Small intestine (tissue), 7 donors: ENCODE data around the gene HELZ2. TPM values are rescaled to one million over a fixed set of nuclear protein-coding genes. Genes with fewer than 3 reads are reported as not detected.
A peak's percentile ranks its signal among the peaks of the same experiment; 100 is the strongest.

Experiments
- DNase-seq, 2 donors: peaks; one replicate each; pipeline versions ENCODE4 v3.0.0 to v3.0.0-alpha.2; 2013
- FAIRE-seq: peaks from 2 replicates; lab custom pipeline; 2012; peaks lifted over from hg19 to GRCh38; lab: Jason Lieb, UNC
- H3K27ac ChIP-seq, 3 donors: one replicate each; pipeline ENCODE4 v1.5.1; 2013; ENCODE audit warnings: low read length in 2 of 3, mild to moderate bottlenecking in 2 of 3, control low read depth in 1 of 3, inconsistent platforms in 1 of 3, low read depth in 1 of 3, moderate library complexity in 1 of 3
- H3K27me3 ChIP-seq, 3 donors: one replicate each; pipeline ENCODE4 v1.6.1; 2013; ENCODE audit warnings: low read length in 3 of 3, inconsistent platforms in 1 of 3; ENCODE audit not compliant: control insufficient read depth in 3 of 3, insufficient read depth in 3 of 3
- H3K36me3 ChIP-seq, 3 donors: one replicate each; pipeline ENCODE4 v1.6.1; 2013; ENCODE audit warnings: low read length in 3 of 3, inconsistent platforms in 1 of 3, low read depth in 1 of 3, mild to moderate bottlenecking in 1 of 3, moderate library complexity in 1 of 3; ENCODE audit not compliant: control insufficient read depth in 3 of 3, insufficient read depth in 2 of 3
- H3K4me1 ChIP-seq, 3 donors: one replicate each; pipeline ENCODE4 v1.6.1; 2013; ENCODE audit warnings: low read length in 2 of 3, inconsistent platforms in 1 of 3, low read depth in 1 of 3, mild to moderate bottlenecking in 1 of 3, moderate library complexity in 1 of 3; ENCODE audit not compliant: control insufficient read depth in 3 of 3, insufficient read depth in 2 of 3
- H3K4me3 ChIP-seq, 3 donors: one replicate each; pipeline ENCODE4 v1.5.1; 2013; ENCODE audit warnings: low read length in 3 of 3, control low read depth in 1 of 3, inconsistent platforms in 1 of 3, low read depth in 1 of 3, mild to moderate bottlenecking in 1 of 3, moderate library complexity in 1 of 3
- H3K9me3 ChIP-seq, 2 donors: one replicate each; pipeline ENCODE4 v1.6.1; 2013; ENCODE audit warnings: low read depth in 1 of 2, low read length in 1 of 2; ENCODE audit not compliant: control insufficient read depth in 2 of 2, insufficient read depth in 1 of 2
- WGBS, 3 donors: extraction: QIAGEN DNeasy Blood & Tissue Kit; methylation state at CpG; one replicate each; pipeline ENCODE4 v1.1.7; 2013; 5-methylcytosine and 5-hydroxymethylcytosine counted together
- polyA plus RNA-seq, 4 donors: library from polyadenylated mRNA; stranded (reverse) in 3 of 4; unstranded in 1 of 4; fragments of 200-250 nt in 3 of 4; fragments of 120-200 nt in 1 of 4; gene quantifications; one replicate each; pipeline versions ENCODE4 v1.2.1 to v1.2.3, GENCODE V29; 2013
- donor health status: healthy with polysubstance abuse.
- donor health status: control.
- donor health status: control.
- donor health status: Bipolar disorder and iron deficiency.
- donor health status: healthy.

Gene HELZ2
- polyA plus RNA-seq, 4 donors, result 3.8 to 14.2 (median 9.4) TPM

DNA sequence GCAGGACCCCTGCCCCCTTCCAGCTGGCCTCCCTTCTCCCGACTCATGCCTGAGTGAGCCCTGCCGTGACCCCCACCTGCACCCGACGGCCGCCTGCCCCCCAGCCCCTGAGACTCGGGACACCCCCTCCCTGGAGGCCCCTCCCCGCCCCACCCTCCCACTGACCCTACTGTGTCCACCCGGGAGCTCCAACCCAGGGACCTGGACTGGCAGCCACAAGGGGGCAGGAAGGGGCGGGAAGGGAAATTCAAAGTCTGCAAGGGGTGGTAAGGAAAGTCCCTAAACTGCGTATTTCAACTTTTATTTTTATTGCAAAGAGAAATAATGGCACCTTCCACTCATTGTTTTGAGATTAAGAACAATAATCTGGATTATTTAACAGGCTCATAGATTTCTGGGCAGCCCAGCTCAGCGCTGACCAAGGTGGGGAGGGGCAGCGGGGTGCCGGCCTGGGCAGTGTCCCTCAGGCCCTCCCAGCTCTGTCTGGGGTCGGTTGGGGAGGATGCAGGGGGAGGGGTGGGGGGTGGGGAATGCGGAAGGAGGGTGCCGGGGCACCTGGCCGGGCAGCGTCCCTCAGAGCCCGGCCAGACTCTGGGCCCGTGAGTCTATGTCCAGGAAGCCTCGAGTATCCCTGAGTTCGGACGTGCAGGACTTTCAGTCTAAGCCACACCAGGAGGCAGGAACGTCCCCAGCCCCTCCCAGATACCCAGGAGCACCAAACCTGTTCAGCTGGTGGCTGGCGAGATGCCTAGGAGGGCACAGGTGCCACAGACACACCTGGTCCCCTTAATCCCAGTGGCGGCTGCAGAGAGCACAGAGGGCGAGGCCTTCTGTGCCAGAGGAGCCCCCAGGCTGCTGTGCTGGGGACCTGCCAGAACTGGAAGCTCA, 35.6 kb downstream of the HELZ2 start:
- DNase-seq (peak in 1 of 2 donors; percentile 84), FAIRE-seq (no peak)
- peaks cover 0 to 7% (median 0%) of the 10 kb centered on the region in 3 donors for H3K27me3 ChIP-seq
- 8 to 34% (median 13%) methylated on average over 26 to 27 of the region's 27 CpGs for WGBS, 3 donors
- H3K4me1 ChIP-seq, result peaks cover 0 to 23% (median 2%) of the 10 kb centered on the region in 3 donors
- H3K9me3 ChIP-seq, result no peaks in the 10 kb centered on the region
- peak overlapping the region in 1 of 3 donors; percentile 89 for H3K27ac ChIP-seq
- H3K36me3 ChIP-seq, result no peaks in the 10 kb centered on the region
- peak overlapping the region in 2 of 3 donors; percentile 5 to 17 for H3K4me3 ChIP-seq

DNA sequence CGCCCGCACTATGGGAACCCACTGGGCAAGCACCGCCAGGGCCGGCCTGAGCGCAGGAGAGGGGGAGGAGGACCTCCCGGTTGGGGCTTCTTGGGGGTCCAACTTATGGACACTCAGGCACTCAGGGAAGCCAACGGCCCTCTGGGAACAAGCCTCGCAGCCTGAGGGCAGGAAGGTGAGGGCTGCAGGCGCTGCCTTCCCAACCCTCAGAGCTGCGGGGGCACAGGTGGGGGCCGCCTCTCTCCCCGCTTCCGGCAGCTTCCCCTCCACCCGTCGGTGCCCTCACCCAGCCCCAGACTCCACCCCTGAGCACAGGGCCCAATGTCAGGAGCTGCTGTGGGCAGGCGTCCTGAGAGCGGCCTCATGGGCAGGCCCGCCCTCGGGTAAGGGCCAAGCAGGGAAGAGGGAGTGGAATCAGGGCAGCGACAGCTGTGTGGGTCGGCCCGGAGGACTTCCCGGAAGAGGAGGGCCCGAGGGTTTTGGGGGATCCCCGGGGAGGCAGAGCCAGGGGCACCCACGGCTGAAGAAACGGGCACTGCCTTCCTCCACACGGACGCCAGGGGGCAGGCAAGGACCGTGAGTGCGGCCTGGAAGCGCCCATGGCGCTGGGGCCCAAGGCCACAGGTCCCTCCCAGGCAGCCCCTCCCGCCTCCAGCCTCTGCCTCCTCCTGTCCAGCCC, 36.4 kb downstream of the HELZ2 start:
- DNase-seq (peak; percentile 92 to 98), FAIRE-seq (no peak)
- peak overlapping the region in 2 of 3 donors; percentile 17 to 71 for H3K4me3 ChIP-seq
- no peaks in the 10 kb centered on the region for H3K9me3 ChIP-seq
- H3K27me3 ChIP-seq, result peaks cover 0 to 9% (median 0%) of the 10 kb centered on the region in 3 donors
- WGBS, 3 donors, result 1 to 9% (median 3%) methylated on average over 27 to 34 of the region's 34 CpGs
- H3K4me1 ChIP-seq, result peaks cover 0 to 23% (median 2%) of the 10 kb centered on the region in 3 donors
- no peaks in the 10 kb centered on the region for H3K36me3 ChIP-seq
- H3K27ac ChIP-seq, result peak overlapping the region; percentile 57 to 98 (median 89)

DNA sequence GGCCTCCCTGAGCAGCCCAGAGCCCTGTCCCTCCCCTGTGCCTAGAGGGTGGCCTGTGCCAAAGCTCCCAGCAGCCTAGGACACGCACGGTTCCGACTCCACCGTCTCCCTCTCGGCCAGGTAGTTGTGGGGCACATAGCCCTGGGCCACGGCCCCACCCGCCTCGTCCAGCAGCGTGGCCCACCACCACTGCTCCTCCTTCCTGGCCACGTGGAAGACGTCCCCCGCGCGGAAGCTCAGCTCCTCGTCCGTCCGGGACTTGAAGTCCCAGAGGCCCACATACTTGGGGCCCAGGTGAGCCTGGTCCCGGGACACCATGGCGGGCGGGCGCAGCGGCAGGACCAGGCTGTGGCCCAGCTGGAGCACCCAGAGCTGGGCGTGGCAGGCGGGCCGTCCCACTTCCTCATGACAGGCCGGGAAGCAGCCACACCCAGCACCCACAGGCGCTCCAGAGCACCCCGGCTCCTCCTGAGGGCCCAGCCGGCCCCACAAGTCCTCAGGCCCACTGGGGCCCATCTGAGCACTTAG, 37.0 kb downstream of the HELZ2 start, which contains the start of gene PTK6:
Gene PTK6, minus strand, starts transcription at position 380 of the 528 bp plus-strand sequence. Its CDS starts 62 bp downstream, at position 318.
- H3K9me3 ChIP-seq, result no peaks in the 10 kb centered on the region
- WGBS, 3 donors, result 7 to 55% (median 38%) methylated on average over 13 to 29 of the region's 29 CpGs
- DNase-seq, result peak; percentile 54 to 88

DNA sequence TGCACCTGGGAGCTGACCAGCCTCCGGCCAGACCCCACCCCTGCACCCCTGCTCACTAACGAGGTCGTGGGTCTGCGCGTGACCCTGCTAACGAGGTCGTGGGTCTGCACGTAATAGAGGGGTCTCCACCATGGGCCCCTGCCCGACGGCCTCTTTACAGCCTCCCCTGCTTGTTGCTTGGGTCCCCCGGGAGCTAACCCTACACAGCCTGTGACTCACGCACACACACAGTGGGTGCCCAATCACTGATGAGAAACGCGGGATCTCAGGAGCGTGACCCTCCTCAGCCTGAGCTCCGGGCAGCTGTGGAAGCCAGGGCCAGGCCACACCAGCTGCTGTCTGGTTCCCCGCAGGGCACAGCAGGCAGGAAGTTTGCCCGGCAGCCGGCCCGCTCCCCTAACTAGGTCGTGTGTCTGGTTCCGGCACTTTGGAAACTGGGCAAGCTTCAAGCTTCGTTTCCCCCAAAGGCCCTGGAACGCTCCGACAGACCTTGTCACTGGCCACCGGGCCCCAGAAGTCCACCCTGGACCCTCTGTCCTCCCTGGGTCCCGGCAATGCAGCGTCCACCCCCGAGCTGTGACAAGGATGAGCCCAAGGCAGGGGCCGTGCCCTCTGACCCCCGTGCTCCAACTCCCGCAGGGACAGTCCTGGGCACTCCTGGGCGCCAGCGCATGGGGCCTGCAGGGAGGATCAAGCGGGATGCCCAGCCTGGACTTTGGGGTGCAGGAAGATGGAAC, 37.6 kb downstream of the HELZ2 start:
- FAIRE-seq (no peak), DNase-seq (peak in 1 of 2 donors; percentile 55)
- no peaks in the 10 kb centered on the region for H3K9me3 ChIP-seq
- H3K4me3 ChIP-seq, result peak overlapping the region in 2 of 3 donors; percentile 42 to 71
- WGBS, 3 donors, result 29 to 62% (median 41%) methylated on average over 35 of the region's 35 CpGs
- peaks cover 0 to 9% (median 0%) of the 10 kb centered on the region in 3 donors for H3K27me3 ChIP-seq
- no peaks in the 10 kb centered on the region for H3K36me3 ChIP-seq
- peak overlapping the region in 2 of 3 donors; percentile 89 to 98 for H3K27ac ChIP-seq
- peaks cover 0 to 23% (median 2%) of the 10 kb centered on the region in 3 donors for H3K4me1 ChIP-seq

More for the DNA sequence above, 37.0 kb downstream of the HELZ2 start, which contains the start of gene PTK6:
- FAIRE-seq, result no peak
- H3K27me3 ChIP-seq, result peaks cover 0 to 9% (median 0%) of the 10 kb centered on the region in 3 donors
- peak within 1 kb of the TSS; percentile 57 to 98 (median 89) for H3K27ac ChIP-seq
- peaks cover 0 to 23% (median 2%) of the 10 kb centered on the region in 3 donors for H3K4me1 ChIP-seq
- no peaks in the 10 kb centered on the region for H3K36me3 ChIP-seq
- peak within 1 kb of the TSS; percentile 17 to 71 (median 42) for H3K4me3 ChIP-seq

DNA sequence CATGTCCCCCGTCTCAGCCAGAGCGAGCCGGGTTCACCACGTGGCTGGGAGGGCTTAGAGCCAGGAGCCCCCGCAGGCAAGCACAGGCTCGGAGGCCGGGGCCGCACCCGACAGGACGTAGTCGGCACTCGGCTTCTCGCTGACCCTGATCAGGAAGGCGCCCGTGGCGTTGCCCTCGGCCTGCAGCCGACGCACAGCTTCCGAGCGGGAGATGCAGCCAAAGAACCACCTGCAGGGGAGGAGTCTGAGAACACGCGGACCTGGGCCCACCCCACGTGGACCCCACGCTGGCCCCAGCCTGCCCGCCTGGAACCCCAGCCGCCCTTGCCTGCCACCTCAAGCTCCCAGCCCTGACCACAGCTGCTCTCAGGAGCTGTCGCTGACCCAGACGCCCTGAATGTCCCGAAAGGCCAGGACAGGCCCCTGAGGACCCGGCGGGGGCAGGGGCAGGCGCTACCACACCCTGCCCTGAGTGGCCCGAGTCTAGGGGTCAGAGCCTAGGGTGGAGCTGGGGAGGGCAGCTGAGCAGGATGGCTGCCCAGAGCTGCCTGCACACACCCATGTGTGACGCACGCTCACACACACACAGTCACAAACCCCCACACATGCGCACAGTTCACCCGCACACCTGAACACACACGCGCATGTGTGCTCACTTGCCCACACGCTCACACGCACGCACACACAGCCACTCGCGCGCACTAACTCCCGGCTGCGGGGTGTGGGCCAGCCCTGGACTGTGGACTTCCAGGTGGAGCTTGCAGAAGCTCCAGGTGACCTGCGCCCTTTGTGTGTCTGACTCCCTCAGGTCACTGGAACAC, 39.0 kb downstream of the HELZ2 start:
- FAIRE-seq (no peak), DNase-seq (peak; percentile 67 to 96)
- H3K4me1 ChIP-seq, result peaks cover 0 to 33% (median 2%) of the 10 kb centered on the region in 3 donors
- H3K4me3 ChIP-seq, result peak overlapping the region in 1 of 3 donors; percentile 2
- H3K36me3 ChIP-seq, result no peaks in the 10 kb centered on the region
- peaks cover 0 to 9% (median 0%) of the 10 kb centered on the region in 3 donors for H3K27me3 ChIP-seq
- no peaks in the 10 kb centered on the region for H3K9me3 ChIP-seq
- 18 to 52% (median 20%) methylated on average over 30 to 49 of the region's 49 CpGs for WGBS, 3 donors
- peak overlapping the region in 2 of 3 donors; percentile 52 to 97 for H3K27ac ChIP-seq

DNA sequence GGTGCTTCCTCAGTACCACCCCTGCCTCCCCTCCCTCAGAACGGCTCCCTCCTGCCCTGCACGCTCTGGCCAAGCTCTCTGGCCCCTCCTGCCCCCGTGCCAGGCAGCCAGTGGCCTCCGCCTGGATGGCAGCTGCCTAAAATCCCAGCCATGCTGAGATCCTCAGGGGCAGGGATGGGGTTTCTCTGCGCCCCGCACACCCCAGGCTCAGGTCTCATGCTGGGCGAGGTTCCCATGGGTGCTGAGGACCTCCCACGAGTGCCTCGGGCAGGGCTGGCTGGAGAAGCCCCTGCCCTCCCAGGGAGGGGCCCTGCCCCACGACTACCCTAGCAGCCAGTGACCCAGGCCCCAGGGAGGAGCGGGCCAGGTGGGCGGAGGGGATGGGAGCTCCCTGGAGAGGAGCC, 39.6 kb downstream of the HELZ2 start:
- H3K4me1 ChIP-seq, result peaks cover 0 to 33% (median 2%) of the 10 kb centered on the region in 3 donors

DNA sequence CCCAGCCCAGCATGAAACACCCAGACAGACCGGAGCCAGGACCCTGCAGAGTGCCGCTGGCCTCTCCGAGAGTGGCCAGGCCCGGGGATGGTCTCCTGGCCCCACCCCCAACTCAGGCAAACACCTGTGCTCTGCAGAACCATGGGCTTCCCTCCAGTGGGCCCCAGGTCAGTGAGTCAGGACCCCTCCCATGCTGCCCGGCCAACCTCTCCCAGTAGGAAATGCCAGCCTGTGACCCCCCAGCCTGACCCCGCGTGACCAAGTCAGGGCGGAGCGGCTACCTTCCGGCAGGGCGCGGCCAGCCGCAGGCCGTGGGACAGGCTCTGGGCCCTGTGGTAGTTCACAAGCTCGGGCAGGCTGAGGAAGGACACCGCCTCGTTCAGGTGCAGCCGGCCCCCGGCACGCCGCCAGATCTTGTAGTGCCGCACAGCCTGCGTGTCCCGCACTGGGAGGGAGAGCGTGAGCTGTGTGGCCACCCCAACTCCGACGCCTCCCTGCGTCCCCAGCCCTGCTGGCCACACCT, 40.1 kb downstream of the HELZ2 start:
- Histone ChIP-seq H3K4me1 (peaks cover 0 to 33% (median 2%) of the 10 kb centered on the region in 3 donors), H3K36me3 (no peaks in the 10 kb centered on the region), H3K4me3 (peak overlapping the region in 1 of 3 donors; percentile 2), H3K27ac (peak overlapping the region in 2 of 3 donors; percentile 52 to 97), H3K9me3 (no peaks in the 10 kb centered on the region), H3K27me3 (peaks cover 0 to 12% (median 0%) of the 10 kb centered on the region in 3 donors)
- FAIRE-seq, result no peak
- DNase-seq, result peak in 1 of 2 donors; percentile 75
- 14 to 62% (median 44%) methylated on average over 26 to 28 of the region's 28 CpGs for WGBS, 3 donors

More for the DNA sequence above, 39.6 kb downstream of the HELZ2 start:
- DNase-seq (no peak), FAIRE-seq (no peak)
- Histone ChIP-seq H3K4me3 (peak overlapping the region in 1 of 3 donors; percentile 2), H3K27me3 (peaks cover 0 to 9% (median 0%) of the 10 kb centered on the region in 3 donors), H3K36me3 (no peaks in the 10 kb centered on the region), H3K27ac (peak overlapping the region in 2 of 3 donors; percentile 52 to 97), H3K9me3 (no peaks in the 10 kb centered on the region)
- 16 to 59% (median 35%) methylated on average over 11 to 12 of the region's 12 CpGs for WGBS, 3 donors
